Measurements from ENCODE around the gene RAB8B. TPM values are rescaled to one million over a fixed set of nuclear protein-coding genes. Genes with fewer than 3 reads are reported as not detected.

The RAB8B gene
- total and polyA plus RNA-seq, 7 donors: 2.5 to 18.1 (median 5.4) TPM

GRCh38 chr15:63263519-63263918, 74.1 kb downstream of the RAB8B start:
- H3K27me3 ChIP-seq (ENCODE audit: insufficient read depth in 3 of 3, low read length in 2 of 3): no peaks in the 10 kb centered on the region
- H3K4me3 ChIP-seq: no peak overlapping the region
- ATAC-seq (no peak), DNase-seq (no peak)
- 79 to 90% (median 89%) methylated on average over 6 of the region's 6 CpGs for WGBS, 3 donors
- no peaks in the 10 kb centered on the region for H3K9me3 ChIP-seq
- no peaks in the 10 kb centered on the region for H3K4me1 ChIP-seq
- peaks cover 0 to 45% of the 10 kb centered on the region in 2 donors for H3K36me3 ChIP-seq (ENCODE audit: insufficient read depth in 1 of 2, low read depth in 1 of 2)
- TF ChIP-seq CTCF (IDR thresholded peaks at IDR 0.05): no peak
- H3K27ac ChIP-seq: no peak overlapping the region
- intact Hi-C loops (cut with DNase I): no loop called here

DNA sequence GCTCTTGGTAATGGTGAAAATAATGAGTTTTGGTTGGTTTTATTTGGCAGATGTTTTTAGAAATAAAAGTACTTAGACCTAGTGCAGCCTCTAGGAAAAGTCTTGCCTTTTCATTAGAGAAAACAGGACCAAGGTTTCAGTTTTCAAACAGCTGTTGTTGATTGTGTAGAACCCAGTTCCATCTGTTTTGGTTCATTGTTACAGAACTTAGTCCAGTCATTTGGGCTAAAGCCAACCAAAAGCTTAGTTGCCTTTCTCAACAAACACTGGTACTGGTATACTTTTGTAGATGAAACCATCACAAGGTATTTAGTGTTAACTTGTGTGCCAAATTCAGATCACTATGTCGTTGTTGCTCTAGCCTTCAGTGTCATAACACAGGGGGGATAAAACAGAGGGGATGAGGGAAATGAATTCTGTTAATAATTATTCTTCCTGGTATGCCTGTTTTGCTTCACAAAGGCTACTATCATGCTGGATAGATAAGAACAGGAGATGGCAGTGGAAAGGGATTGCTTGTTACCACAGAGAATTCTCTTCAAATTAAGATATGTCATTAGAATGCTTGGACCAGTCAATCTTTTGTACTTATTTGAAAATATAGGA, 75.4 kb downstream of the RAB8B start:
- ATAC-seq (no peak), DNase-seq (no peak)
- H3K27me3 ChIP-seq (ENCODE audit: insufficient read depth in 3 of 3, low read length in 2 of 3): no peaks in the 10 kb centered on the region
- no peaks in the 10 kb centered on the region for H3K9me3 ChIP-seq
- peaks cover 0 to 42% of the 10 kb centered on the region in 2 donors for H3K36me3 ChIP-seq (ENCODE audit: insufficient read depth in 1 of 2, low read depth in 1 of 2)
- intact Hi-C loops (cut with DNase I): no loop called here
- H3K4me3 ChIP-seq: no peak overlapping the region
- 24 to 37% (median 34%) methylated on average over 1 of the region's 1 CpG for WGBS, 3 donors
- H3K27ac ChIP-seq: no peak overlapping the region
- TF ChIP-seq CTCF (IDR thresholded peaks at IDR 0.05): no peak
- H3K4me1 ChIP-seq: no peaks in the 10 kb centered on the region

DNA sequence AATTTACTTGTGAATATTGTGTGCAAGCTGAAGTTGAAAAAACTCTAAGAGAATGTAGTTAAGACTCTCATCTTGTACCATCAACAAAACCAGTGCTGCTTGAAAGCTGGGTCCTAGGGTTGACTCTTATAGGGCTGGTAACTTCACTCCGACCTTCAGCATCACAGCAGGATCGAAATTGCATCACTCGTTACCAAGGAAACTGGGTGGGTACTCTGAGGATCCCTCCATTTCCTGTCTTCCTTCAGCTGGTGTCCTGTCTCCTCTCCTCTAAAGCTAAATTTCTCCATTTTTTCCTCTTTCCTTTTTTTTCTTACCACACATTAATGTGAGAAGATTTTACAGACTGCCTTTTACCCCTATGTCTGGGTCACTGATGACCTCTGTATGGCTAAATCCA, 85.0 kb downstream of the RAB8B start:
- Histone ChIP-seq H3K4me1 (no peaks in the 10 kb centered on the region), H3K9me3 (no peaks in the 10 kb centered on the region), H3K4me3 (no peak overlapping the region), H3K36me3 (ENCODE audit: insufficient read depth in 1 of 2, low read depth in 1 of 2) (no peaks in the 10 kb centered on the region), H3K27me3 (ENCODE audit: insufficient read depth in 3 of 3, low read length in 2 of 3) (no peaks in the 10 kb centered on the region), H3K27ac (no peak overlapping the region)
- intact Hi-C loops (cut with DNase I): loop anchor here in 1 of 2 donors (10.0 kb wide), 1 partner anchor 120 kb away; the partner anchor contains the start of gene RPS27L
- DNase-seq (no peak), ATAC-seq (no peak)
- TF ChIP-seq CTCF (IDR thresholded peaks at IDR 0.05): no peak
- WGBS, 3 donors: 88 to 90% (median 89%) methylated on average over 3 of the region's 3 CpGs

DNA sequence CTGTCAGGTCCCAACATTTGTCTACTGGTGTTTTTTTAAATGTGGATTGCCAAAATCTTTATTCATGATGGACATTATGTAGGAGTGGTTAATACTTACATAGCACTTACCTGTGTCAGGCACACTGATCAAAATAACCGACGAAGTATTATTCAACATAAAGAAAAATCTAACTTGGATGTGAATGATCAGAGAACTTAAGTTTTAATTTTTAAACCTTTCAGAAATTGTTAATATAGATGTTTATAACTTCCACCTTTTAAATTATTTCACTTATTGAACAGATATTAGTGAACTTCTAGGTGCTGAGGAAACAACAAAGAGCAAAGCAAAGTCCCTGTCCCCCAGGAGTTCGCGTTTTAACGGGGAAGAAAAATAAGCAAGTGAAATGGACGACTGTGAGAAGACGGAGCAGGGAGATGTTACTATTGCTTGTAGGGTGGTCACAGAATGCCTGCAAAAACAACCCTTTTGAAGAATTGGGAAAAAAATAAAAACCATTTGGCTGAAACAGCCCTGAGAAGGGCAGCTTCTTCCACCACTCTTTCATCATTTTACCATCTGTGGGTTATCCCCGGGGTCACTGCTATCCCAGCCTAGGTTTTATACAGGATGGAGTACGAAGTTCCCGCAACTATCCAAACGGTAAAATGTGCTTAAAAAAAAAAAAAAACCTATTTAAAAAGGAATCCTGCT, 87.1 kb downstream of the RAB8B start:
- no peaks in the 10 kb centered on the region for H3K27me3 ChIP-seq (ENCODE audit: insufficient read depth in 3 of 3, low read length in 2 of 3)
- peak overlapping the region; percentile 84 for H3K27ac ChIP-seq
- H3K4me1 ChIP-seq: no peaks in the 10 kb centered on the region
- no peak for TF ChIP-seq CTCF (IDR thresholded peaks at IDR 0.05)
- intact Hi-C loops (cut with DNase I): loop anchor here in 1 of 2 donors (5.0 to 10.0 kb wide), 2 partner anchors 84 to 122 kb away; partner anchors contain the start of gene RPS27L
- WGBS, 3 donors: 24 to 28% (median 26%) methylated on average over 11 of the region's 11 CpGs
- ATAC-seq: peak; percentile 10 to 29 (median 22)
- peak overlapping the region; percentile 91 for H3K4me3 ChIP-seq
- H3K36me3 ChIP-seq (ENCODE audit: insufficient read depth in 1 of 2, low read depth in 1 of 2): peaks cover 0 to 10% of the 10 kb centered on the region in 2 donors
- no peak for DNase-seq
- no peaks in the 10 kb centered on the region for H3K9me3 ChIP-seq

Measured in psoas muscle (tissue), 8 donors.